Upper lobe of left lung (tissue), 4 donors: Measurements from ENCODE around the gene MAML1.

Experiments used
- EP300 ChIP-seq, 4 donors: sonication (generic); formaldehyde crosslinking; IDR thresholded peaks; one replicate each; pipeline ENCODE4 v1.5.1; 2017; ENCODE audit warnings: antibody characterized with exemption in 4 of 4, control low read depth in 2 of 4
- POLR2AphosphoS5 ChIP-seq, 2 donors: sonication (generic); formaldehyde crosslinking; IDR thresholded peaks; one replicate each; pipeline ENCODE4 v1.5.1; 2017; ENCODE audit warnings: antibody characterized with exemption in 2 of 2
- TF ChIP-seq, protein P1 (sequence below), 6 experiments: fragments of 450-650 bp in 4 of 6; fragments of 200-600 bp in 2 of 6; sonication (generic) in 2 of 6; IDR thresholded peaks; one replicate each; pipeline ENCODE4 v1.5.1; 2016 to 2019; ENCODE audit warnings: antibody characterized with exemption in 6 of 6

DNA sequence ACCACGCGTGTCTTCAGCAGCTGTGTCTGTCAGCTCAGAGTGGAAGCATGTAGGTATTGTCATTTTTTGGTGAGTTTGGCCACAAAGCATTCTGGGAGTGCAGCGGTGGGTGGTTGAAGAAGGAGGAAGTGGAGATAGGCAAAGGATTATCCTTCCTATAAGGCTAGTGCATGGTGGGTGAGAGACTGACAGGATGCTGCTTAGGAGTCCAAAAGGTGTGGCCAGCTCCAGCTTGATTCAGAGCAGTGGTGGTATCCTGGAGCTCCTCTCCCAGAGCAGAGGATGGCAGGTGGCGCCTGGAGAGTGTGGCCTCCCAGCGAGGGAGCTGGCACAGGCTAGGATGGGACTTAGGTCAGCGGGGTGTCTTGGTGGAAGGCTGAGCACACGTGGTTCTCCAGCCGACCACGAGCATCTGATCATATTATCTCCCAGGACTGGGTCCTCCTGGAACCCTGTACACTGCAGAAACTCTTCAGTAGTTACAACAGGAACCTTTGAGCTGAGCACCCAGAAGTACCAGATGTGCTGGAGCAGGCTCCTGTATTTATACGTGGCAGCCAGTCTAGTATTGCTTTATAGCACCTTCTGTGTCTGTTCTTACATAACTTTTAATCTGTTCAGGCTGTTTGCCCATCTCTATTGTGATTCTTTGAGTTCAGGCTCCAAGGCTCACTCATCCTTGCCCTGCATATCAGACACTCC is 29.6 kb downstream of the MAML1 start:
- TF ChIP-seq, protein P1, sequence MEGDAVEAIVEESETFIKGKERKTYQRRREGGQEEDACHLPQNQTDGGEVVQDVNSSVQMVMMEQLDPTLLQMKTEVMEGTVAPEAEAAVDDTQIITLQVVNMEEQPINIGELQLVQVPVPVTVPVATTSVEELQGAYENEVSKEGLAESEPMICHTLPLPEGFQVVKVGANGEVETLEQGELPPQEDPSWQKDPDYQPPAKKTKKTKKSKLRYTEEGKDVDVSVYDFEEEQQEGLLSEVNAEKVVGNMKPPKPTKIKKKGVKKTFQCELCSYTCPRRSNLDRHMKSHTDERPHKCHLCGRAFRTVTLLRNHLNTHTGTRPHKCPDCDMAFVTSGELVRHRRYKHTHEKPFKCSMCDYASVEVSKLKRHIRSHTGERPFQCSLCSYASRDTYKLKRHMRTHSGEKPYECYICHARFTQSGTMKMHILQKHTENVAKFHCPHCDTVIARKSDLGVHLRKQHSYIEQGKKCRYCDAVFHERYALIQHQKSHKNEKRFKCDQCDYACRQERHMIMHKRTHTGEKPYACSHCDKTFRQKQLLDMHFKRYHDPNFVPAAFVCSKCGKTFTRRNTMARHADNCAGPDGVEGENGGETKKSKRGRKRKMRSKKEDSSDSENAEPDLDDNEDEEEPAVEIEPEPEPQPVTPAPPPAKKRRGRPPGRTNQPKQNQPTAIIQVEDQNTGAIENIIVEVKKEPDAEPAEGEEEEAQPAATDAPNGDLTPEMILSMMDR (IDR thresholded peaks at IDR 0.05): no peak
- TF ChIP-seq POLR2AphosphoS5 (IDR thresholded peaks at IDR 0.05) (no peak), EP300 (IDR thresholded peaks at IDR 0.05) (no peak)
